K562 (cell line): ENCODE measurements around the gene LBR. TPM values are rescaled to one million over a fixed set of nuclear protein-coding genes. Genes with fewer than 3 reads are reported as not detected.

ENCODE experiments used
- ATAC-seq: fragments of 200-7000 bp; cut with Tn5 transposase; 3 replicates; pipeline ENCODE4 v1.9.1; 2020; ENCODE audit warnings: moderate library complexity
- BruUV-seq: library from RNA; stranded (reverse); fragments of 400-500 nt; replicated peaks from 2 replicates; lab custom pipeline; 2021; lab: Mats Ljungman, UMichigan
- CTCF ChIA-PET: fragments of 300-600 bp; formaldehyde crosslinking; extraction: SDS; loops from one replicate; lab custom pipeline; 2021; ENCODE audit warnings: low intra/inter-chr PET ratio; lab: Yijun Ruan, JAX
- POLR2A ChIA-PET: fragments of 300-600, 350-650 bp; sonication (Branson Sonifier 250); formaldehyde crosslinking; extraction: SDS; loops from one replicate; lab custom pipeline; 2021; ENCODE audit warnings: antibody characterized with exemption, inconsistent platforms; lab: Yijun Ruan, JAX
- DNase-seq, 4 experiments: peaks; one replicate each; pipeline versions ENCODE4 v3.0.0 to v3.0.0-alpha.2; 2011 to 2018; ENCODE audit warnings: low spot score in 3 of 4, mixed read lengths in 3 of 4; ENCODE audit errors: extremely low read depth in 1 of 4
- FAIRE-seq: peaks from 2 replicates; lab custom pipeline; 2011; peaks lifted over from hg19 to GRCh38; lab: Jason Lieb, UNC
- H2AFZ ChIP-seq: 2 replicates; pipeline ENCODE4 v1.6.0; 2011; ENCODE audit warnings: low read depth, low read length, control low read depth, inconsistent platforms
- H3K27ac ChIP-seq: fragments of 200-600 bp; 3 replicates; pipeline ENCODE4 v1.8.0; 2011; ENCODE audit warnings: low read depth, mild to moderate bottlenecking, control low read depth, inconsistent platforms, low read length, moderate library complexity, mixed read lengths; ENCODE audit errors: extremely low read depth
- H3K27me3 ChIP-seq, 2 experiments: fragments of 300-600 bp in 1 of 2; 2 replicates in 1 of 2; 3 replicates in 1 of 2; pipeline versions ENCODE4 v1.6.0 to v1.8.0; 2011; ENCODE audit warnings: inconsistent platforms in 2 of 2, low read length in 2 of 2, mild to moderate bottlenecking in 1 of 2, mixed read lengths in 1 of 2, moderate library complexity in 1 of 2; ENCODE audit not compliant: control insufficient read depth in 2 of 2, insufficient read depth in 2 of 2
- H3K36me3 ChIP-seq: fragments of 300-600 bp; 3 replicates; pipeline ENCODE4 v1.8.0; 2011; ENCODE audit warnings: mild to moderate bottlenecking, low read length, inconsistent platforms; ENCODE audit not compliant: control insufficient read depth, insufficient read depth
- H3K4me1 ChIP-seq, 2 experiments: fragments of 200-600 bp in 1 of 2; replicated peaks in 1 of 2; 2 replicates in 1 of 2; 3 replicates in 1 of 2; pipeline versions ENCODE4 v1.5.1 to v1.8.0; 2011; ENCODE audit warnings: inconsistent platforms in 2 of 2, low read length in 2 of 2, mild to moderate bottlenecking in 1 of 2, mixed read lengths in 1 of 2, moderate library complexity in 1 of 2; ENCODE audit not compliant: control insufficient read depth in 2 of 2, insufficient read depth in 2 of 2
- H3K4me2 ChIP-seq: 2 replicates; pipeline ENCODE4 v1.6.1; 2011; ENCODE audit warnings: low read length, control low read depth, inconsistent platforms, mixed read lengths; ENCODE audit not compliant: insufficient read depth
- H3K4me3 ChIP-seq: fragments of 200-600 bp; sonication (generic), shearing (Covaris generic); 2 replicates; pipeline ENCODE4 v1.5.1; 2016; ENCODE audit warnings: control low read depth, inconsistent platforms
- H3K79me2 ChIP-seq: fragments of 200-600 bp; 3 replicates; pipeline ENCODE4 v1.8.0; 2011; ENCODE audit warnings: low read length, inconsistent platforms; ENCODE audit not compliant: control insufficient read depth, insufficient read depth
- H3K9ac ChIP-seq, 2 experiments: 2 replicates each; pipeline versions ENCODE4 v1.6.0 to v1.6.1; 2011; ENCODE audit warnings: low read depth in 2 of 2, low read length in 2 of 2, control low read depth in 1 of 2, inconsistent platforms in 1 of 2, mild to moderate bottlenecking in 1 of 2, mixed read lengths in 1 of 2; ENCODE audit not compliant: insufficient read depth in 1 of 2
- H3K9me1 ChIP-seq: one replicate; pipeline ENCODE4 v1.6.0; 2011; ENCODE audit warnings: inconsistent platforms, mild to moderate bottlenecking, low read length, moderate library complexity; ENCODE audit not compliant: control insufficient read depth, insufficient read depth
- H3K9me3 ChIP-seq: replicated peaks from 2 replicates; pipeline ENCODE4 v1.5.1; 2011; ENCODE audit warnings: low read depth, low read length, inconsistent platforms; ENCODE audit not compliant: control insufficient read depth, insufficient read depth
- H4K20me1 ChIP-seq: replicated peaks from 2 replicates; pipeline ENCODE4 v1.6.1; 2011; ENCODE audit warnings: low read length, inconsistent platforms, mixed read lengths; ENCODE audit not compliant: control insufficient read depth, insufficient read depth
- E2F4 ChIP-seq: sonication (generic); formaldehyde crosslinking; IDR thresholded peaks from 2 replicates; pipeline ENCODE4 v1.8.0; 2022; ENCODE audit warnings: mild to moderate bottlenecking, low read depth, missing genetic modification reagents
- GTF2E2 ChIP-seq: fragments of 200-800 bp; sonication (Bioruptor generic); IDR thresholded peaks from 2 replicates; pipeline ENCODE4 v1.6.1; 2016; ENCODE audit warnings: missing genetic modification characterization, missing compliant biosample characterization
- KDM5B ChIP-seq: fragments of 200-600 bp; sonication (generic); IDR thresholded peaks from 2 replicates; pipeline ENCODE4 v1.6.1; 2012; ENCODE audit warnings: low read depth, mild to moderate bottlenecking, moderate library complexity, low read length, control low read depth, inconsistent platforms; ENCODE audit not compliant: insufficient replicate concordance
- MEF2A ChIP-seq: IDR thresholded peaks from 2 replicates; pipeline ENCODE4 v1.6.1; 2011; ENCODE audit warnings: low read depth, mild to moderate bottlenecking, low read length, moderate library complexity; ENCODE audit not compliant: control insufficient read depth
- NCOA6 ChIP-seq: fragments of 450-650 bp; IDR thresholded peaks from 2 replicates; pipeline ENCODE4 v1.6.1; 2017; ENCODE audit warnings: mild to moderate bottlenecking
- NFYB ChIP-seq: IDR thresholded peaks from 2 replicates; pipeline ENCODE4 v1.6.1; 2011; ENCODE audit warnings: mild to moderate bottlenecking, moderate library complexity; ENCODE audit not compliant: insufficient read length; ENCODE audit errors: extremely low read depth
- OTX1 ChIP-seq: fragments of 450-650 bp; formaldehyde crosslinking; IDR thresholded peaks from 2 replicates; pipeline ENCODE4 v1.4.0; 2022; ENCODE audit warnings: mild to moderate bottlenecking
- RNF2 ChIP-seq: sonication (generic); IDR thresholded peaks from 2 replicates; pipeline ENCODE4 v1.6.1; 2016
- SMAD1 ChIP-seq: fragments of 150-350 bp; IDR thresholded peaks from 2 replicates; pipeline ENCODE4 v1.6.1; 2014; ENCODE audit warnings: low read length, low read depth; ENCODE audit not compliant: partially characterized antibody
- TCF7 ChIP-seq: sonication (generic); IDR thresholded peaks from 2 replicates; pipeline ENCODE4 v1.6.1; 2016; ENCODE audit warnings: antibody characterized with exemption, borderline replicate concordance
- TEAD1 ChIP-seq, 2 experiments: fragments of 450-650 bp in 1 of 2; sonication (generic) in 1 of 2; formaldehyde crosslinking; IDR thresholded peaks; 2 replicates each; pipeline versions ENCODE4 v1.4.0 to v1.8.0; 2020 to 2022; ENCODE audit warnings: mild to moderate bottlenecking in 2 of 2, missing genetic modification reagents in 1 of 2
- ZBED1 ChIP-seq: IDR thresholded peaks from 2 replicates; pipeline ENCODE4 v1.6.1; 2014
- ZNF133 ChIP-seq: fragments of 250-450 bp; sonication (Bioruptor Pico); IDR thresholded peaks from 2 replicates; pipeline ENCODE4 v1.4.0; 2020; ENCODE audit warnings: mild to moderate bottlenecking
- ZNF324 ChIP-seq: fragments of 250-450 bp; sonication (Bioruptor Pico); IDR thresholded peaks from 2 replicates; pipeline ENCODE4 v1.4.0; 2020; ENCODE audit warnings: mild to moderate bottlenecking
- ZNF75A ChIP-seq: fragments of 450-650 bp; formaldehyde crosslinking; IDR thresholded peaks from 2 replicates; pipeline ENCODE4 v1.4.0; 2020; ENCODE audit warnings: mild to moderate bottlenecking
- WGBS: fragments of 100-300 bp; shearing (Covaris generic); methylation state at CpG from one replicate; pipeline ENCODE4 v1.1.6; 2016; ENCODE audit warnings: low coverage, mixed read lengths; ENCODE audit not compliant: insufficient coverage; ENCODE audit errors: missing lambda C conversion rate; 5-methylcytosine and 5-hydroxymethylcytosine counted together
- in situ Hi-C: fragments of 300-500 bp; cut with MboI; formaldehyde crosslinking; loops from 4 replicates; pipeline ENCODE4 v1.15.0; 2018; ENCODE audit warnings: inconsistent platforms, mixed read lengths
- intact Hi-C: fragments of 100-400 bp; cut with micrococcal nuclease; formaldehyde crosslinking; loops from 2 replicates; pipeline ENCODE4 v1.14.2; 2022
- polyA plus RNA-seq, 8 experiments: library from polyadenylated mRNA; depleted of rRNA in 4 of 8; stranded (reverse) in 5 of 8; unstranded in 3 of 8; fragments of >200 nt; fragmentation: Nextera tagmentation in 2 of 8; fragmentation: Illumina TruSeq in 1 of 8; extraction: Ambion mirVana in 2 of 8; extraction: Trizol in 1 of 8; gene quantifications; 2 replicates each; pipeline versions ENCODE4 v1.2.1 to v1.2.3, GENCODE V29; 2011 to 2014; ENCODE audit warnings: inconsistent platforms in 1 of 8, missing spikeins in 1 of 8
- total RNA-seq, 7 experiments: library from RNA; depleted of rRNA in 6 of 7; stranded (reverse); fragments of >200 nt in 6 of 7; fragmentation: Illumina TruSeq in 2 of 7; extraction: Trizol in 2 of 7; gene quantifications; 2 replicates each; pipeline versions ENCODE4 v1.2.1 to v1.2.3, GENCODE V29; 2011 to 2021; ENCODE audit warnings: low replicate concordance in 1 of 7
- TF ChIP-seq, protein P1 (sequence below): fragments of 450-650 bp; conservative IDR thresholded peaks from 2 replicates; pipeline ENCODE4 v1.6.1; 2016; ENCODE audit warnings: missing genetic modification characterization, low read depth, mild to moderate bottlenecking, control low read depth, missing compliant biosample characterization
- TF ChIP-seq, protein P2 (sequence below): sonication (generic); formaldehyde crosslinking; IDR thresholded peaks from 2 replicates; pipeline ENCODE4 v1.8.0; 2022; ENCODE audit warnings: missing genetic modification reagents, mild to moderate bottlenecking, borderline replicate concordance

Gene LBR
- total and polyA plus RNA-seq, 9 of the 15 experiments (the other 6 are each of a cell fraction or from before 2014, with no cell fraction given): 102 to 229 (median 197) TPM

GRCh38 chr1:225427235-225428067 is at the start of gene LBR (continued):
- TF ChIP-seq, protein P1, sequence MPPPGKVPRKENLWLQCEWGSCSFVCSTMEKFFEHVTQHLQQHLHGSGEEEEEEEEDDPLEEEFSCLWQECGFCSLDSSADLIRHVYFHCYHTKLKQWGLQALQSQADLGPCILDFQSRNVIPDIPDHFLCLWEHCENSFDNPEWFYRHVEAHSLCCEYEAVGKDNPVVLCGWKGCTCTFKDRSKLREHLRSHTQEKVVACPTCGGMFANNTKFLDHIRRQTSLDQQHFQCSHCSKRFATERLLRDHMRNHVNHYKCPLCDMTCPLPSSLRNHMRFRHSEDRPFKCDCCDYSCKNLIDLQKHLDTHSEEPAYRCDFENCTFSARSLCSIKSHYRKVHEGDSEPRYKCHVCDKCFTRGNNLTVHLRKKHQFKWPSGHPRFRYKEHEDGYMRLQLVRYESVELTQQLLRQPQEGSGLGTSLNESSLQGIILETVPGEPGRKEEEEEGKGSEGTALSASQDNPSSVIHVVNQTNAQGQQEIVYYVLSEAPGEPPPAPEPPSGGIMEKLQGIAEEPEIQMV (tag): no peak
- TF ChIP-seq ZNF324 (CRISPR knock-in tag) (no peak), TEAD1 (CRISPR knock-in tag; IDR thresholded peaks at IDR 0.05) (peak in 1 of 2 experiments; percentile 31; a peak in 2 of 4 replicates), ZNF133 (CRISPR knock-in tag) (0 out of 2 replicates have a peak, but pooled peaks have one; percentile 28), SMAD1 (no peak), TCF7 (no peak)

DNA sequence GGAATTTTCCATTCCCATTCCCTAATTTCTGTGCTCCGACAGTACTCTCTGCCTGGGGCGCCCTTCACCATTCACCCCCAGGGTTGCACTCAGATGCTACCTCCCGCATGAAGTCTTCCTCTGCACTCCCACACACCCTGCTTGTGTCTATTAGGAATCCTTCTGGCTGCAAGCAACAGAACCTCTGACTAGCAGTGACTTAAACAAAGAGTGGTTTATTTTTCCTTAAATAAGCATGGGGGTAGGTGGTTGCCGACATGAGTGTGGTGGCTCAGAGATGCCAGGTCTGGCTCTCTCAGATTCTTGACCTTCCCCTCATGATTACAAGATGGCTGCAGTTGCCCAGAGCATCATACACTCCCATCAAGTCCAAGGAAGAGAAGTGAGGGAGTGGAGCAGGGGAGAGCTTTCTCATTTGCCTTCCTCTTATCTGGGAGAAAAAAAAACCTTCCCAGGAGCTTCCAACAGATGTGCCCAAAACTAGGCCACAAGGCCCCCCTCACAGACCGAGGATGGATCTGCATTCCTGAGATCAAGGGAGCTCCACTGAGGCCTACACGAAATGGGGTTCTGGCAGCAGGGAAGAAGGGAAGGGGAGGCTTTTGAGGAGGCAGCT is 49.6 kb upstream of the LBR start:
- Histone ChIP-seq H3K9me1 (no peaks in the 10 kb centered on the region), H3K27ac (no peak overlapping the region), H3K9ac (peak overlapping the region in 1 of 2 experiments; percentile 65; a peak in 1 of 4 replicates), H3K27me3 (peaks cover 30 to 54% of the 10 kb centered on the region in 2 experiments), H3K4me2 (no peak overlapping the region), H3K4me3 (no peak overlapping the region), H2AFZ (no peak overlapping the region), H3K36me3 (no peaks in the 10 kb centered on the region), H3K4me1 (peaks cover 0 to 8% of the 10 kb centered on the region in 2 experiments; a peak in 3 of 5 replicates), H4K20me1 (0 out of 2 replicates have a peak, but pooled peaks cover 7% of the 10 kb centered on the region), H3K79me2 (no peaks in the 10 kb centered on the region), H3K9me3 (no peaks in the 10 kb centered on the region)
- 18% methylated on average over 6 of the region's 6 CpGs for WGBS
- ChIA-PET CTCF (interaction anchor here (0.6 to 4.3 kb wide), 8 partner anchors 11 to 510 kb away, joined by 3 to 133 read pairs (median 4); no protein-coding TSS in a partner anchor), POLR2A (interaction anchor here (0.6 to 1.1 kb wide), 3 partner anchors 9 to 495 kb away, joined by 3 to 5 read pairs (median 4); partner anchors contain the start of gene SRP9)
- intact Hi-C loops: no loop called here
- FAIRE-seq (no peak), DNase-seq (no peak), ATAC-seq (no peak)
- no TSS peak for BruUV-seq
- in situ Hi-C loops: loop anchor here (5.0 to 10.0 kb wide), 5 partner anchors 300 to 717 kb away; partner anchors contain the start of gene SRP9
- TF ChIP-seq ZBED1 (no peak), OTX1 (no peak), E2F4 (no peak), ZNF75A (CRISPR knock-in tag) (peak; percentile 98), GTF2E2 (peak; percentile 47; the same call in 1 of the 2 replicates), NFYB (no peak), MEF2A (no peak), NCOA6 (no peak), RNF2 (no peak), KDM5B (no peak)
- TF ChIP-seq, protein P2, sequence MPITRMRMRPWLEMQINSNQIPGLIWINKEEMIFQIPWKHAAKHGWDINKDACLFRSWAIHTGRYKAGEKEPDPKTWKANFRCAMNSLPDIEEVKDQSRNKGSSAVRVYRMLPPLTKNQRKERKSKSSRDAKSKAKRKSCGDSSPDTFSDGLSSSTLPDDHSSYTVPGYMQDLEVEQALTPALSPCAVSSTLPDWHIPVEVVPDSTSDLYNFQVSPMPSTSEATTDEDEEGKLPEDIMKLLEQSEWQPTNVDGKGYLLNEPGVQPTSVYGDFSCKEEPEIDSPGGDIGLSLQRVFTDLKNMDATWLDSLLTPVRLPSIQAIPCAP: no peak
